Effector memory CD8-positive, alpha-beta T cell (primary cell): ENCODE results near the gene PLAAT2.
"Not testable (repeated sequence)": the region's sequence is repeated elsewhere in the genome, so short reads cannot be mapped to it uniquely, and the experiment has no call there.

Experiments
- ATAC-seq: fragments of 150-1000 bp; cut with Tn5 transposase; replicated peaks from 2 replicates; pipeline ENCODE4 v1.10.0; 2021; ENCODE audit warnings: mild to moderate bottlenecking, moderate library complexity
- DNase-seq, 3 experiments: peaks; one replicate each; pipeline ENCODE4 v3.0.0; 2021
- H3K27ac Mint-ChIP-seq, 2 donors: one replicate each; pipeline ENCODE4 v1.8.0; 2022; ENCODE audit warnings: mild to moderate bottlenecking in 2 of 2, mixed read lengths in 2 of 2, moderate library complexity in 2 of 2
- H3K27me3 Mint-ChIP-seq, 2 donors: one replicate each; pipeline ENCODE4 v1.8.0; 2022; ENCODE audit warnings: mixed read lengths in 2 of 2
- H3K36me3 Mint-ChIP-seq: one replicate; pipeline ENCODE4 v1.8.0; 2022; ENCODE audit warnings: mild to moderate bottlenecking, moderate library complexity, mixed read lengths; ENCODE audit not compliant: insufficient read depth
- H3K4me1 Mint-ChIP-seq, 2 donors: one replicate each; pipeline ENCODE4 v1.8.0; 2022; ENCODE audit warnings: low read depth in 2 of 2, mixed read lengths in 2 of 2
- H3K4me3 Mint-ChIP-seq, 2 donors: one replicate each; pipeline ENCODE4 v1.8.0; 2022; ENCODE audit warnings: mild to moderate bottlenecking in 2 of 2, mixed read lengths in 2 of 2, moderate library complexity in 2 of 2
- H3K9me3 Mint-ChIP-seq, 2 donors: one replicate each; pipeline ENCODE4 v1.8.0; 2022; ENCODE audit warnings: mixed read lengths in 2 of 2

The PLAAT2 gene

GRCh38 chr11:63532117-63532516, 31.1 kb downstream of the PLAAT2 start:
- Mint-ChIP-seq H3K36me3 (peaks cover 20% of the 10 kb centered on the region), H3K4me3 (peak overlapping the region; percentile 51 to 66), H3K27me3 (no peaks in the 10 kb centered on the region), H3K27ac (peak overlapping the region; percentile 98 to 99), H3K9me3 (no peaks in the 10 kb centered on the region), H3K4me1 (peaks cover 58 to 64% of the 10 kb centered on the region in 2 donors)
- no peak for DNase-seq
- no peak for ATAC-seq

GRCh38 chr11:63531074-63531792, 31.9 kb downstream of the PLAAT2 start:
- peak; percentile 90 for ATAC-seq
- Mint-ChIP-seq H3K36me3 (peaks cover 11% of the 10 kb centered on the region), H3K4me3 (peak overlapping the region; percentile 51 to 66), H3K27ac (peak overlapping the region; percentile 98 to 99), H3K4me1 (peaks cover 57 to 59% of the 10 kb centered on the region in 2 donors)
- H3K9me3 Mint-ChIP-seq, H3K27me3 Mint-ChIP-seq: not testable (repeated sequence)
- DNase-seq = peak; percentile 70 to 71 (median 70)

- H3K27me3 Mint-ChIP-seq = no peaks in the 10 kb centered on the region
- H3K9me3 Mint-ChIP-seq = no peaks in the 10 kb centered on the region
- ATAC-seq (no peak), DNase-seq (no peak)
- no peaks in the 10 kb centered on the region for H3K36me3 Mint-ChIP-seq
- H3K27ac Mint-ChIP-seq = peak overlapping the region; percentile 52 to 76
- H3K4me3 Mint-ChIP-seq = peak overlapping the region; percentile 22 to 44
- peaks cover 46 to 47% of the 10 kb centered on the region in 2 donors for H3K4me1 Mint-ChIP-seq
Measured at GRCh38 chr11:63530021-63530420, 33.2 kb downstream of the PLAAT2 start.

GRCh38 chr11:63529373-63529772, 33.8 kb downstream of the PLAAT2 start:
- Mint-ChIP-seq H3K4me1 (peaks cover 42 to 44% of the 10 kb centered on the region in 2 donors), H3K4me3 (peak overlapping the region in 1 of 2 donors; percentile 44), H3K27ac (peak overlapping the region; percentile 76 to 81)
- not testable (repeated sequence) for ATAC-seq, H3K27me3 Mint-ChIP-seq, DNase-seq, H3K9me3 Mint-ChIP-seq, H3K36me3 Mint-ChIP-seq

- H3K9me3 Mint-ChIP-seq, H3K27me3 Mint-ChIP-seq, ATAC-seq, H3K36me3 Mint-ChIP-seq, H3K4me3 Mint-ChIP-seq, DNase-seq: not testable (repeated sequence)
- Mint-ChIP-seq H3K4me1 (peaks cover 36 to 38% of the 10 kb centered on the region in 2 donors), H3K27ac (peak overlapping the region; percentile 76 to 81)
Measured at GRCh38 chr11:63528729-63529278, 34.4 kb downstream of the PLAAT2 start.

- not testable (repeated sequence) for H3K27me3 Mint-ChIP-seq, DNase-seq, ATAC-seq, H3K4me3 Mint-ChIP-seq, H3K36me3 Mint-ChIP-seq, H3K9me3 Mint-ChIP-seq
- Mint-ChIP-seq H3K4me1 (peaks cover 29 to 37% of the 10 kb centered on the region in 2 donors), H3K27ac (peak overlapping the region in 1 of 2 donors; percentile 77)
Measured at GRCh38 chr11:63528156-63528555, 35.0 kb downstream of the PLAAT2 start.

- DNase-seq (no peak), ATAC-seq (no peak)
- H3K36me3 Mint-ChIP-seq = peaks cover 2% of the 10 kb centered on the region
- peaks cover 25 to 39% of the 10 kb centered on the region in 2 donors for H3K4me1 Mint-ChIP-seq
- peak overlapping the region in 1 of 2 donors; percentile 77 for H3K27ac Mint-ChIP-seq
- H3K9me3 Mint-ChIP-seq = no peaks in the 10 kb centered on the region
- H3K4me3 Mint-ChIP-seq = no peak overlapping the region
- no peaks in the 10 kb centered on the region for H3K27me3 Mint-ChIP-seq
Measured at GRCh38 chr11:63527667-63528066, 35.5 kb downstream of the PLAAT2 start.

GRCh38 chr11:63523151-63523550, 40.0 kb downstream of the PLAAT2 start:
- Mint-ChIP-seq H3K4me3 (no peak overlapping the region), H3K4me1 (peaks cover 9 to 24% of the 10 kb centered on the region in 2 donors), H3K36me3 (peaks cover 2% of the 10 kb centered on the region), H3K9me3 (no peaks in the 10 kb centered on the region), H3K27me3 (no peaks in the 10 kb centered on the region), H3K27ac (no peak overlapping the region)
- no peak for ATAC-seq
- no peak for DNase-seq

- no peak for DNase-seq
- Mint-ChIP-seq H3K4me1 (peaks cover 12 to 27% of the 10 kb centered on the region in 2 donors), H3K27ac (no peak overlapping the region), H3K27me3 (no peaks in the 10 kb centered on the region), H3K4me3 (no peak overlapping the region), H3K9me3 (no peaks in the 10 kb centered on the region), H3K36me3 (peaks cover 2% of the 10 kb centered on the region)
- no peak for ATAC-seq
Measured at GRCh38 chr11:63521896-63522295, 41.3 kb downstream of the PLAAT2 start.

- ATAC-seq = no peak
- no peak for DNase-seq
- H3K36me3 Mint-ChIP-seq = peaks cover 2% of the 10 kb centered on the region
- no peaks in the 10 kb centered on the region for H3K27me3 Mint-ChIP-seq
- H3K4me3 Mint-ChIP-seq = no peak overlapping the region
- peaks cover 12 to 27% of the 10 kb centered on the region in 2 donors for H3K4me1 Mint-ChIP-seq
- peak overlapping the region in 1 of 2 donors; percentile 96 for H3K27ac Mint-ChIP-seq
- H3K9me3 Mint-ChIP-seq = no peaks in the 10 kb centered on the region
Measured at GRCh38 chr11:63520606-63521170, 42.5 kb downstream of the PLAAT2 start.

- ATAC-seq = peak; percentile 90
- DNase-seq = no peak
- H3K27me3 Mint-ChIP-seq = no peaks in the 10 kb centered on the region
- peaks cover 12 to 25% of the 10 kb centered on the region in 2 donors for H3K4me1 Mint-ChIP-seq
- H3K9me3 Mint-ChIP-seq = no peaks in the 10 kb centered on the region
- peak overlapping the region; percentile 23 to 44 for H3K4me3 Mint-ChIP-seq
- peak overlapping the region; percentile 90 to 96 for H3K27ac Mint-ChIP-seq
- H3K36me3 Mint-ChIP-seq = peaks cover 2% of the 10 kb centered on the region
Measured at GRCh38 chr11:63518548-63518947, 44.6 kb downstream of the PLAAT2 start.

GRCh38 chr11:63517156-63517555, 46.0 kb downstream of the PLAAT2 start:
- Mint-ChIP-seq H3K27ac (peak overlapping the region in 1 of 2 donors; percentile 96), H3K4me3 (no peak overlapping the region), H3K4me1 (peaks cover 12 to 20% of the 10 kb centered on the region in 2 donors), H3K36me3 (no peaks in the 10 kb centered on the region), H3K9me3 (no peaks in the 10 kb centered on the region), H3K27me3 (no peaks in the 10 kb centered on the region)
- no peak for DNase-seq
- no peak for ATAC-seq

GRCh38 chr11:63516109-63516508, 47.1 kb downstream of the PLAAT2 start:
- no peak for ATAC-seq
- DNase-seq = no peak
- no peaks in the 10 kb centered on the region for H3K9me3 Mint-ChIP-seq
- H3K4me1 Mint-ChIP-seq = peaks cover 12 to 20% of the 10 kb centered on the region in 2 donors
- H3K27me3 Mint-ChIP-seq = no peaks in the 10 kb centered on the region
- no peaks in the 10 kb centered on the region for H3K36me3 Mint-ChIP-seq
- H3K27ac Mint-ChIP-seq = peak overlapping the region in 1 of 2 donors; percentile 71
- no peak overlapping the region for H3K4me3 Mint-ChIP-seq

- Mint-ChIP-seq H3K9me3 (no peaks in the 10 kb centered on the region), H3K36me3 (peaks cover 3% of the 10 kb centered on the region), H3K4me3 (no peak overlapping the region), H3K27me3 (no peaks in the 10 kb centered on the region), H3K27ac (no peak overlapping the region), H3K4me1 (no peaks in the 10 kb centered on the region)
- no peak for DNase-seq
- no peak for ATAC-seq
Measured at GRCh38 chr11:63512816-63513215, 50.4 kb downstream of the PLAAT2 start.
